ENCODE results near the gene APEX1.
"Not testable (repeated sequence)": the region's sequence is repeated elsewhere in the genome, so short reads cannot be mapped to it uniquely, and the experiment has no call there.

APEX1 gene

DNA sequence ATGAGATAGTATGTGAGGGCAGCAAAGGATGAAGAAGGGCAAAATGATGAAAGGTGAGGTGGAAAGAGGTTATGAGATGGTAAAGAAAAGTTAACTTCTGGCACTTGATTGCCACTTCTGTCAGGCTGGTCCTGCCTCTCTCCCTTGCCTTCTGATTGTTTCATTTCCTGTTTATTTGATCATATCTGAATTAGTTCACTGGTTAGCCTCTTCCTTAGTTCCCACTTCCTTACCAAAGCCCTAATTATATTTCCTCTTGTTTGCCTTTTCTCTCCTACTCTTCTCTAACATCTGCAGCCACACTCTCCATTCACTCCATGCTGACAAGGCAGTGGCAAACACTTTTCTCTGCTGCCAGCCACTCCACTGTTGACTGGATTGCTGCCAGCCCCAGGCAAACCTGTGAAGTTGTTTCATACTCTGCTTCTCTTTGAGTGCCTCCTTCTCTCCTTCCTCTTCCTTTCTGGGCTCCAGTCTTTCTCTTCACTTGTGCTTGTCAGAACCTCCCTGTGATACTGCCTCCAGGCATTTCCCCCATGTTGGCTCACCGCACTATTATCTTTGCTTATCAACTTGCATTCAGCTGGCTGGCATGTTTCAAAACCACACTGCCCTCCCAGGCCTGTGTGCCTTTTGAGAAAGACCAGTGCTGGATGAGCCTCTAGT lies 22.3 kb downstream of the APEX1 start:
- DNase-seq: peak in 2 of 3 donors; percentile 42 to 51

DNA sequence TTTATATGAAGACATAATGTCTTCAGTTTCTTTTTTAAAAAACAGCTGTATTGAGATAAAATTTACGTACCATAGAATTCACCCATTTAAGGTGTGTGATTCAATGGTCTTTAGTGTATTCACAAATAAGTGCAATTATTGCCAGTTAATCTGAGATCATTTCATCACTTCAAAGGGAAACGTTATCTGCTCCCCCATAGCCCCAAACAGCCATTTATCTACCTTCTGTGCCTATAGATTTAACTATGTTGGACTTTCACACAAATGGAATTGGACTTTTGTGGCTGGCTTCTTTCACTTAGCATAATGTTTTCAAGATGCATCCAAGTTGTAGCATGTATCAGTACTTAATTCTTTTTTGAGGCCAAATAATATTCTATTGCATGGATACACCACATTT lies 23.9 kb downstream of the APEX1 start:
- no peak for DNase-seq

DNA sequence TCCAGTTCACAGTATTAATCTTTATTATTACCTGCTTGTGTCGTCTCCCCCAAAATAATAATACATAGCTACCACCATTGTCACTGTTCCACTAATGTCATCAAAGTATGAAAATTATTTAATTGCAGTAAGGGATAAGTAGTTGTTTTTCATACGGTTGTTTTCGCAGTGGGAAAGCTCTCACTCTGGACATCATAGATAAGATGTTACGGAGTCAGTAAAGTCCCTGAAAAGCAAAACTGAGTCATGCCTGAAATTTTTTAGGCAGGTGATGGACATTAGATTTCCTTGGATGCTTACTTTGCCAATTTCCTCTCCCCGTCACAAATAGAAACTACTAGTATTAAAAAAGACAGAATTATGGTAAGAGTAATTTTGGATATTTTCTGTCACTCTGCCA lies 27.4 kb downstream of the APEX1 start:
- no peak for DNase-seq

DNA sequence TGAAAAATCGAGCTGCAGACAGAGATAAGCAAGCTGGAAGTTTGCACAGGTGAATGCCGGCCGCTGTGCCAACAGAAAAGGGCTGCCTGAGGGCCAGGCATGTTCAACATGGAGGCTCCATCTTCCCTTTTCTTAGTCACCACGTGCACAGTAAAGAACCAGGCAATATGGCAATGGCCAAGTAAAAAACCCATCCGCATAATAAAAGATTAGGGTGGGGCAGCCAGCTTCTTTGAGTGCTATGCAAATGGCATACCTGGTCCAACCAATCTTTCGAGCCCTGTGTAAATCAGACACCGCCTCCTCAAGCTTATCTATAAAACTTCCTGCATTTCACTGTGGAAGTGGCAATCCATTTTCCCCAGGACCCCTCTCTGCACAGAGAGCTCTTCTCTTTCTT lies 30.9 kb downstream of the APEX1 start:
- DNase-seq: no peak

DNA sequence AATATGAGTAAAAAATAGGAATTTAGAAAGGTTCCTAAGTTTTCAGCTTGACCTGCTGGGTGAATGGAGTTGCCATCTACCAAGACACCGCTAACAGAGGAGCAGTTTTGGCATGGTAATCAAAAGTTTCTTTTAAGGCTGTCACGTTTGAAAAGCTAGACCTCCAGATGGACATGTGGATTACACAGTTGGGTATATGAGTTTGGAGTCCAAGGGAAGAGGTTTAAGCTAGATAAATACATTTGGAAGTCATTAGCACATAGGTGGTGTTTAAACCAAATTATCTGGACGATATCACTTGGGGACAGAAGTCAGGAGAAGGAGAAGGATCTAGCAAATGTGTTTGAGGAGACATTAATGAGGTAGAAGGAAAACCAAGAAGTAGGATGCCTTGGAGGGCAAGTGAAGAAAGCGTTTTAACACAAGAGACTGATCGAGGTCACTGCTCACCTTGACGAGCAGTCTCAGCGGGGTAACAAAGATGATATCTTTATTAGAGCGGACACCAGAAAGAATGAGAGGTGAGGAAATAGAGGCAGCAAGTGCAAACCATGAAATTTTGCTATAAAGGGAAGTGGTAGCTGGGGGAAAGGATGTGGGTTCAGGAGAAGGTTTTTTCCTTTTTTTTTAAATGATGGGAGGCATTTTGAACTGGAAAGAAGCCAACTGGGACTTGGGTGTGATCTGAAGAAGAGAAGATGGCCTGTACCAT lies 31.8 kb downstream of the APEX1 start:
- no peak for DNase-seq

- no peak for DNase-seq
Measured at GRCh38 chr14:20487396-20487725, 32.3 kb downstream of the APEX1 start.

DNA sequence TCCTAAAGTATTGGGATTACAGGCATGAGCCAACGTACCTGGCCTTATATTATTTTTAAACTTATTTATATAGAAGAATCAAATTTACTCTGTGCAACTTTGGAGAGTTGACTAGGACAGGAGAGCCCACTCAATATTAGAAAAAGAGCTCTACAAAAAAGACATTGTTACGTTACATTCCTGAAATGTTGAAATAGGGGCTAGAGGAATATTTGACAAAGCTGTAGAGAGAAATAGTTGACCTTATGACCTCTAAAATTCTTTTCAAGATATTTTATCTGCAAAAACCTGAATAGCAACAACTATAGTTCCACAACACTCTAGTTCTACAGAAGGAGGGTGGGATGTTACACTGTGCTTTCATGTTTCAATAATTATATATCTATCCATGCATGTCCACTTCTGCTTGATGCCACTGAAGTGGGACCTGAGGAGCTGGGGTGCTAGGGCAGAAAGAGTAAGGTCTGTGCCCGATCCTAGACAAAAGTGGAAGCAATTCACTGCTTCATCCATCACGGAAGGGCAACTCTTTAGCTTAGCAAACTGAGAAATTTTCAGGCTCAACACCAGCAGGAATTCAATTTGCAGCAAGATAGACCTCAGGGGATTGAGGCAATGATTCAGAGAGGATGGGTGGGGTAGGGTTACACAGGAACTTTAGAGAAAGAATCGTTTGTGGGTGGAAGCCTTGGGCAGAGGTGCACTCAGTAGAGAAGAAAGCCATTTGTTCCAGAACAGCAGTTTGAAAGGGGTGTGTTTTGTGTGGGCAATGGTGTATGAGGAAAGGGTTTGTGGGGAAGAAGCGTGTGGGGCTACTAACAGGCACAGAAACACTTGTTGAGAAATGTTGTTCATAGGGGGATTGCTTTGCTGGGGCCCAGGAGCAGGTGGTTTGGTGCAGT lies 34.3 kb downstream of the APEX1 start:
- peak in 2 of 3 donors; percentile 14 to 21 for DNase-seq

DNA sequence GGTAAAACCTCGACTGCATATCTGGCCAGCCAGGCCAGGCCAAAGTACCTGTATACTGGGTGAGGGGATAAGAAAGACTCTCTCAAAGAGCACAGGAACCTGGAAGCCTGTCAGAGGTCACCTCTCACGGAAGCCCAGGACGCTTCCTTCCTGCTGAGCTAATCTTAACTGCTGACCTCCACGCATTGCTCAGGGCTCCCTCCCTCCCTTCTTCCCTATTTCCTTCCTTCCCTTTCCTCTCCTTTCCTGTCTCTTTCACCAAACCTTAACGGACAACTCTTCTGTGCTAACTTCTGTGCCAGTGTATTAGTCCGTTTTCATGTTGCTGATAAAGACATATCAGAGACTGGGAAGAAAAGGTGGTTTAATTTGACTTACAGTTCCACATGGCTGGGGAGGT lies 35.5 kb downstream of the APEX1 start:
- DNase-seq: no peak

GRCh38 chr14:20492486-20492885 lies 37.5 kb downstream of the APEX1 start:
- DNase-seq: no peak

GRCh38 chr14:20493634-20494033 lies 38.6 kb downstream of the APEX1 start:
- peak; percentile 72 to 80 (median 73) for DNase-seq

DNA sequence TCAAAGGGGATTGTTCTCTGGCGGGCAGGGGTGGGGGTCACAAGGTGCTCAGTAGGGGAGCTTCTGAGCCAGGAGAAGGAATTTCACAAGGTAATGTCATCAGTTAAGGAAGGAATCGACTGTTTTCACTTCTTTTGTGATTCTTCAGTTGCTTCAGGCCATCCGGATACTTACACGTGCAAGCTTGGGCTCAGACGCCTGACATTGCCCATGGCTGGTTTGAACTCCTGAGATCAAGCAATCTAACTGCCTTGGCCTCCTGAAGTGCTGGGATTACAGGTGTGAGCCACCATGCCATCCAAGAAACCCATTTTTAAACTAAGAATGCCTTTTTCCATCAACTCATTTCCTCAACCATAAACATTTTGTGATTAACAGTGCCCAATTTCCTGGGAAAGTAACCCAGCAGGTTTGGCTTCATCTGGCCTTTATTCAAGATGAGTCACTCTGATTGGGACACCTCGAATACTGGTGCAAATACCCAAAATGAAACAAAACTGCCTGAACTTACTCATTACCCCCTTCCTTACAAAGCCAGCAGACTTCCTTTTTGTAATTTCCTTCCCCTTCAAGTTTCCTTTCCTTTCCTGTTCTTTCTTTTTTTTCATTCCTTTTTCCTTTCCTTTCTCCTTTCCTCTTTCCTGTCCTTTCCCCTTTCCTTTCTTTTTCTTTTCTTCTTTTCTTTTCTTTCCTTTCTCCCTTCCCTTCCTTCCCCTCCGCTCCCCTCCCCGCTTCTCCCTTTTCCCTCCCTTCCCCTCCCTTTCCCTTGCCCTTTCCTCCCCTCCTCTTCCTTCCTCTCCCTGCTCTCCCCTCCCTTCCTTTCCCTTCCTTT lies 40.1 kb downstream of the APEX1 start:
- DNase-seq: peak; percentile 51 to 85 (median 78)

- no peak for DNase-seq
Measured at GRCh38 chr14:20498622-20499021, 43.6 kb downstream of the APEX1 start.

DNA sequence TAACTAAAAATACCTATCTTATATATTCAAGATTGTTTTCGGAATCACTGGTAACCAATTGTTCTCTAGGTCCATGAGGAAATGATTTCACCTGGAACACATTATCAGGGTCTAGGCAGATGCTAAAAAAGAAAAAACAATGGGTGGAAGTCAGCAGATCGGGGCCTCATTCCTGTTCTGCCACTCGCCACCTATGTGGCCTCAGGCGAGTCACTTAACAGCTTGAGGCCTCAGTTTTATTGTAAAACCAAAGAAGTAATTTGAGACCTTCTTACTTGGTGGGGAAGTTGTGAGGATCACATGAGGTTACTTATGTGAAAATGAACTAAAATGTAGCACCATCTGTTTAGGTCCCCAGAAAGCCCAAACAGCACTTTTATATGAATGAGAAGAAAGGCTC lies 44.1 kb downstream of the APEX1 start:
- DNase-seq: no peak

DNA sequence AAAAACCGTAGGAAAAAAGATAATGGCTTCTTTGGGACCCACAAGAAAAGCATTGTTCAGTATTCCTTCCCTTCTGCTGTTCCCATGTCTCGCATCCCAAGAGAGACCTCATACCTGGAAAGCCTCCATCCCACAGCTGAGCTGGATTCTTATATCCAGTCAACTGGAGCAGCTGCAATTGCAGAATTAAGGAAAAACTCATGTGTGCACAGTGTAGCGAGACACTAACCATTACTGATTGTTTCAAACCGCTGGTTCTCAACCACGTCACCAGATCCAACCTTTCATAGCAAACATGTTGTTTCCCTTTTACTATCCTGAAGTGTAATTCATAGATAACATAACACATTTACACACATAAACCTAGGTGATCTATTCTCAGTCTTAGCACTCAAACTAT lies 44.9 kb downstream of the APEX1 start:
- DNase-seq: no peak

GRCh38 chr14:20501346-20501745 lies 46.3 kb downstream of the APEX1 start:
- no peak for DNase-seq

DNA sequence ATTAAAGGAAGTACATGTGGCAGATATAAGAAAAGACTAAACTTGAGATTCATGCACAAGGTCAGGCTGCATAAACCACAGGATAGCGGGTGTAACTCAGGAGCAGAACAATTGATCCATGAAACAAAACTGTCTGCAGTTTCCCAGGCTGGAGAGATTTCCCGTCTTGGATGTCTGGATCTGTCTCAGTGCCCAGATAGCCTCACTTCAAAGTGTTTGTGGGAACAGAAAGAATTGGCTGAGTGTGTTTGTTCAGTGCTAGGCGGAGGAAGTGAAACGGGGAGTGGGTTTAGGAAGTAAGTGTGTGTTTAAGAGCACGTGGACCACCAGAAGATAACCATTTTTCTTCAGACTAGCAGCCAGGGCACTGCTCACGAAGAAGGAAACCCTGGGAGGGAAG lies 48.9 kb downstream of the APEX1 start:
- peak in 2 of 3 donors; percentile 22 to 34 for DNase-seq

DNA sequence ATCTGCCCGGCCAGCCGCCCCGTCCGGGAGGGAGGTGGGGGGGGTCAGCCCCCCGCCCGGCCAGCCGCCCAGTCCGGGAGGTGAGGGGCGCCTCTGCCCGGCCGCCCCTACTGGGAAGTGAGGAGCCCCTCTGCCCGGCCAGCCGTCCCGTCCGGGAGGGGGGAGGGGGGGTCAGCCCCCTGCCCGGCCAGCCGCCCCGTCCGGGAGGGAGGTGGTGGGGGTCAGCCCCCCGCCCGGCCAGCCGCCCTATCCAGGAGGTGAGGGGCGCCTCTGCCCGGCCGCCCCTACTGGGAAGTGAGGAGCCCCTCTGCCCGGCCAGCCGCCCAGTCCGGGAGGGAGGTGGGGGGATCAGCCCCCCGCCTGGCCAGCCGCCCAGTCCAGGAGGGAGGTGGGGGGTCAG lies 51.2 kb downstream of the APEX1 start:
- not testable (repeated sequence) for DNase-seq

DNA sequence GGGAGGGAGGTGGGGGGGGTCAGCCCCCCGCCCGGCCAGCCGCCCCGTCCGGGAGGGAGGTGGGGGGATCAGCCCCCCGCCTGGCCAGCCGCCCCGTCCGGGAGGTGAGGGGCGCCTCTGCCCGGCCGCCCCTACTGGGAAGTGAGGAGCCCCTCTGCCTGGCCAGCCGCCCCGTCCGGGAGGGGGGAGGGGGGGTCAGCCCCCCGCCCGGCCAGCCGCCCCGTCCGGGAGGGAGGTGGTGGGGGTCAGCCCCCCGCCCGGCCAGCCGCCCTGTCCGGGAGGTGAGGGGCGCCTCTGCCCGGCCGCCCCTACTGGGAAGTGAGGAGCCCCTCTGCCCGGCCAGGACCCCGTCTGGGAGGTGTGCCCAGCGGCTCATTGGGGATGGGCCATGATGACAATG lies 51.7 kb downstream of the APEX1 start:
- DNase-seq: not testable (repeated sequence)
